Posterior vena cava (tissue), 2 donors: ENCODE data around the gene OR52W1. TPM values are rescaled to one million over a fixed set of nuclear protein-coding genes. Genes with fewer than 3 reads are reported as not detected.
"Not testable (repeated sequence)": the region's sequence is repeated elsewhere in the genome, so short reads cannot be mapped to it uniquely, and the experiment has no call there.

Source experiments
- DNase-seq: peaks from one replicate; pipeline ENCODE4 v3.0.0-alpha.2; 2020; ENCODE audit warnings: low spot score
- intact Hi-C, 2 donors: fragments of 100-400 bp; cut with DNase I; formaldehyde crosslinking; loops; one replicate each; pipeline versions ENCODE4 v1.14.1 to v1.14.2; 2022 to 2023
- total RNA-seq, 2 donors: library from RNA; stranded (reverse); fragmentation: NEBNext Ultra II Directional; extraction: Animal tissue kit (Norgen Biotek cat#: 25700); gene quantifications; one replicate each; pipeline ENCODE4 v1.2.1, GENCODE V29; 2021
- donor health status: DM: yes; HTN: yes; CAD: no.
- donor health status: DM: yes; HTN: yes; CAD: no.

OR52W1 gene
- total RNA-seq, 2 donors from 2014 or later, result not detected

- intact Hi-C loops, result no loop called here
- DNase-seq, result no peak
Observed at GRCh38 chr11:6245536-6245935, 46.5 kb downstream of the OR52W1 start.

- intact Hi-C loops, result no loop called here
Observed at GRCh38 chr11:6248248-6248647, 49.2 kb downstream of the OR52W1 start.

DNA sequence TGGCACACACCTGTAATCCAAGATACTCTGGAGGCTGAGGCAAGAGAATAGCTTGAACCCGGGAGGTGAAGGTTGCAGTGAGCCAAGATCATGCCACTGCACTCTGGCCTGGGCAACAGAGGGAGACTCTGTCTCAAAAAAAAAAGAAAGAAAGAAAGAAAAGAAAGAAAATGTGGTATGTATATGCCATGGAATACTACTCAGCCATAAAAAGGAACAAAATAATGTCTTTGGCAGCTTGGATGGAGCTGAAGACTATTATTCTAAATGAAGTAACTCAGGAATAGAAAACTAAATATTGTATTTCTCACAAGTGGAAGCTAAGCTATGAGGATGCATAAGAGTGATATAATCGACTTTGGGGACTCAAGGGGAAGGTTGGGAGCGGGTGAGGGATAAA lies 49.9 kb downstream of the OR52W1 start:
- DNase-seq, intact Hi-C loops: not testable (repeated sequence)

More at GRCh38 chr11:6248248-6248647, 49.2 kb downstream of the OR52W1 start:
- DNase-seq, result no peak

Other genes with a start within 250 kb of the OR52W1 start
- gene OR56A5, start 230.7 kb upstream of the OR52W1 start, total RNA-seq, result not detected
- not detected for gene OR52L1, start 212.2 kb upstream of the OR52W1 start, total RNA-seq
- not detected for gene OR56A4, start 192.3 kb upstream of the OR52W1 start, total RNA-seq
- under 1 TPM in 1 of 2 donors, not detected in 1; 0.05 TPM for gene OR56A1, start 168.5 kb upstream of the OR52W1 start, total RNA-seq
- not detected for gene OR56B4, start 91.5 kb upstream of the OR52W1 start, total RNA-seq
- gene OR52B2, start 28.9 kb upstream of the OR52W1 start, total RNA-seq, result not detected
- not detected for gene C11orf42, start 6.3 kb downstream of the OR52W1 start, total RNA-seq
- gene FHIP1B, start 35.4 kb downstream of the OR52W1 start, total RNA-seq, result 10 to 100 TPM; 20.5 to 20.6 TPM
- gene CNGA4, start 39.9 kb downstream of the OR52W1 start, total RNA-seq, result not detected
- gene CCKBR, start 60.6 kb downstream of the OR52W1 start, total RNA-seq, result not detected
- gene CAVIN3, start 121.3 kb downstream of the OR52W1 start, total RNA-seq, result 100 to 1,000 TPM; 156 to 166 TPM
- 10 to 100 TPM; 35.4 to 51.6 TPM for gene SMPD1, start 191.2 kb downstream of the OR52W1 start, total RNA-seq
- 10 to 100 TPM; 43.6 to 65.3 TPM for gene APBB1, start 219.9 kb downstream of the OR52W1 start, total RNA-seq
- 1 to 10 TPM; 1.2 to 1.7 TPM for gene HPX, start 241.8 kb downstream of the OR52W1 start, total RNA-seq